Esophagus squamous epithelium (tissue), 4 donors: Measurements from ENCODE around the gene CDH8.
"Not testable (repeated sequence)": the region's sequence is repeated elsewhere in the genome, so short reads cannot be mapped to it uniquely, and the experiment has no call there.

Experiments used
- CTCF ChIP-seq, 6 experiments: fragments of 450-650 bp in 4 of 6; fragments of 200-600 bp in 2 of 6; sonication (generic) in 2 of 6; IDR thresholded peaks; one replicate each; pipeline ENCODE4 v1.5.1; 2016 to 2019; ENCODE audit warnings: antibody characterized with exemption in 6 of 6, mild to moderate bottlenecking in 4 of 6, moderate library complexity in 4 of 6
- POLR2A ChIP-seq, 4 donors: fragments of 450-650 bp; IDR thresholded peaks; one replicate each; pipeline ENCODE4 v1.6.1; 2017; ENCODE audit warnings: antibody characterized with exemption in 4 of 4, mild to moderate bottlenecking in 4 of 4, moderate library complexity in 3 of 4

- TF ChIP-seq CTCF, POLR2A (IDR thresholded peaks at IDR 0.05): not testable (repeated sequence)
Observed at GRCh38 chr16:61781855-61782254, 254.4 kb downstream of the CDH8 start.
